MCF 10A (cell line): ENCODE data around the gene EPHA6. TPM values are rescaled to one million over a fixed set of nuclear protein-coding genes. Genes with fewer than 3 reads are reported as not detected.

Experiments
- BruUV-seq: library from RNA; stranded (reverse); fragments of 400-500 nt; replicated peaks from 2 replicates; lab custom pipeline; 2021; lab: Mats Ljungman, UMichigan
- CTCF ChIA-PET: fragments of 300-600 bp; sonication (Branson Sonifier 250); formaldehyde crosslinking; extraction: SDS; loops from one replicate; lab custom pipeline; 2021; ENCODE audit warnings: antibody characterized with exemption, inconsistent platforms; lab: Yijun Ruan, JAX
- POLR2A ChIA-PET: fragments of 300-600, 350-650 bp; sonication (Branson Sonifier 250); formaldehyde crosslinking; extraction: SDS; loops from one replicate; lab custom pipeline; 2020; ENCODE audit warnings: antibody characterized with exemption, inconsistent platforms; lab: Yijun Ruan, JAX
- DNase-seq: peaks from one replicate; pipeline ENCODE4 v3.0.0-alpha.2; 2018; ENCODE audit not compliant: unreplicated experiment
- H3K27ac Mint-ChIP-seq: one replicate; pipeline ENCODE4 v1.8.0; 2022; ENCODE audit warnings: mild to moderate bottlenecking, low read depth, mixed read lengths; ENCODE audit not compliant: unreplicated experiment
- H3K27me3 Mint-ChIP-seq: one replicate; pipeline ENCODE4 v1.8.0; 2022; ENCODE audit warnings: mixed read lengths; ENCODE audit not compliant: insufficient read depth, unreplicated experiment
- H3K36me3 Mint-ChIP-seq: one replicate; pipeline ENCODE4 v1.8.0; 2022; ENCODE audit warnings: mild to moderate bottlenecking, moderate library complexity, mixed read lengths; ENCODE audit not compliant: insufficient read depth, unreplicated experiment
- H3K4me1 Mint-ChIP-seq: one replicate; pipeline ENCODE4 v1.8.0; 2022; ENCODE audit warnings: mixed read lengths; ENCODE audit not compliant: insufficient read depth, unreplicated experiment
- H3K4me3 Mint-ChIP-seq: one replicate; pipeline ENCODE4 v1.8.0; 2022; ENCODE audit warnings: mild to moderate bottlenecking, moderate library complexity, mixed read lengths; ENCODE audit not compliant: unreplicated experiment
- H3K9me3 Mint-ChIP-seq: one replicate; pipeline ENCODE4 v1.8.0; 2022; ENCODE audit warnings: mixed read lengths; ENCODE audit not compliant: unreplicated experiment
- CTCF ChIP-seq: fragments of 200-600 bp; IDR thresholded peaks from one replicate; pipeline ENCODE4 v1.8.0; 2022; ENCODE audit warnings: antibody characterized with exemption, mild to moderate bottlenecking; ENCODE audit not compliant: unreplicated experiment
- intact Hi-C: fragments of 100-400 bp; cut with micrococcal nuclease; formaldehyde crosslinking; loops from 2 replicates; pipeline ENCODE4 v1.14.1; 2022
- total RNA-seq: library from RNA; stranded (reverse); gene quantifications from 2 replicates; pipeline ENCODE4 v1.2.3, GENCODE V29; 2022

Gene EPHA6
- total RNA-seq, 1 experiment from 2014 or later, result 0.33 TPM

GRCh38 chr3:97764407-97765238 is 950.2 kb downstream of the EPHA6 start, which contains the start of gene ARL6:
Gene ARL6 (plus strand): TSS chr3:97764758. CDS start chr3:97768108, 3,350 bp downstream.
- Mint-ChIP-seq H3K27ac (peak within 1 kb of the TSS; percentile 90), H3K4me1 (peaks cover 15% of the 10 kb centered on the region), H3K9me3 (no peaks in the 10 kb centered on the region), H3K36me3 (no peaks in the 10 kb centered on the region), H3K4me3 (peak within 1 kb of the TSS; percentile 97), H3K27me3 (peaks cover 4% of the 10 kb centered on the region)
- CTCF ChIA-PET, result interaction anchor here (0.5 to 2.3 kb wide), 14 partner anchors 9 to 1391 kb away, joined by 3 to 7 read pairs (median 3); no protein-coding TSS in a partner anchor
- POLR2A ChIA-PET, result interaction anchor here (0.7 to 1.8 kb wide), 5 partner anchors 13 to 514 kb away, joined by 3 to 8 read pairs (median 3); partner anchors contain the start of gene CRYBG3
- intact Hi-C loops, result no loop called here
- DNase-seq, result peak; percentile 77
- TF ChIP-seq CTCF, result no peak
- BruUV-seq, result TSS peak; percentile 44

GRCh38 chr3:97765336-97765735 is 950.9 kb downstream of the EPHA6 start:
- H3K27me3 Mint-ChIP-seq, result no peaks in the 10 kb centered on the region
- CTCF ChIA-PET, result interaction anchor here (0.7 to 2.3 kb wide), 8 partner anchors 9 to 565 kb away, joined by 3 to 7 read pairs (median 4); no protein-coding TSS in a partner anchor
- BruUV-seq, result no TSS peak
- peaks cover 15% of the 10 kb centered on the region for H3K4me1 Mint-ChIP-seq
- POLR2A ChIA-PET, result interaction anchor here (0.7 to 1.8 kb wide), 3 partner anchors 13 to 465 kb away, joined by 3 to 8 read pairs (median 3); no protein-coding TSS in a partner anchor
- intact Hi-C loops, result no loop called here
- DNase-seq, result no peak
- no peak for TF ChIP-seq CTCF
- peak overlapping the region; percentile 97 for H3K4me3 Mint-ChIP-seq
- H3K9me3 Mint-ChIP-seq, result peaks cover 4% of the 10 kb centered on the region
- H3K36me3 Mint-ChIP-seq, result no peaks in the 10 kb centered on the region
- H3K27ac Mint-ChIP-seq, result peak overlapping the region; percentile 90

- no peak for DNase-seq
- H3K4me1 Mint-ChIP-seq, result no peaks in the 10 kb centered on the region
- CTCF ChIA-PET, result no interaction called here
- no peaks in the 10 kb centered on the region for H3K36me3 Mint-ChIP-seq
- H3K4me3 Mint-ChIP-seq, result no peak overlapping the region
- intact Hi-C loops, result no loop called here
- peaks cover 20% of the 10 kb centered on the region for H3K9me3 Mint-ChIP-seq
- no peak overlapping the region for H3K27ac Mint-ChIP-seq
- no peak for TF ChIP-seq CTCF
- BruUV-seq, result no TSS peak
- no peaks in the 10 kb centered on the region for H3K27me3 Mint-ChIP-seq
- POLR2A ChIA-PET, result no interaction called here
Observed at GRCh38 chr3:97772926-97773325, 958.5 kb downstream of the EPHA6 start.

GRCh38 chr3:97778152-97778551 is 963.8 kb downstream of the EPHA6 start:
- no peaks in the 10 kb centered on the region for H3K27me3 Mint-ChIP-seq
- H3K9me3 Mint-ChIP-seq, result no peaks in the 10 kb centered on the region
- H3K4me3 Mint-ChIP-seq, result no peak overlapping the region
- H3K4me1 Mint-ChIP-seq, result no peaks in the 10 kb centered on the region
- H3K36me3 Mint-ChIP-seq, result no peaks in the 10 kb centered on the region
- BruUV-seq, result no TSS peak
- intact Hi-C loops, result no loop called here
- no peak for TF ChIP-seq CTCF
- no peak for DNase-seq
- ChIA-PET POLR2A (interaction anchor here (0.5 to 1.6 kb wide), 2 partner anchors 13 to 29 kb away, joined by 3 to 8 read pairs; partner anchors contain the start of gene ARL6), CTCF (interaction anchor here (0.6 to 1.2 kb wide), 2 partner anchors 16 to 245 kb away, joined by 4 read pairs; no protein-coding TSS in a partner anchor)
- H3K27ac Mint-ChIP-seq, result no peak overlapping the region
